ENCODE results near the gene AKR1A1. TPM values are rescaled to one million over a fixed set of nuclear protein-coding genes. Genes with fewer than 3 reads are reported as not detected.

AKR1A1 gene
- total and polyA plus RNA-seq, 2 of the 8 experiments (the other 6 are each of a cell fraction or from before 2014, with no cell fraction given): 344 to 435 TPM

DNA sequence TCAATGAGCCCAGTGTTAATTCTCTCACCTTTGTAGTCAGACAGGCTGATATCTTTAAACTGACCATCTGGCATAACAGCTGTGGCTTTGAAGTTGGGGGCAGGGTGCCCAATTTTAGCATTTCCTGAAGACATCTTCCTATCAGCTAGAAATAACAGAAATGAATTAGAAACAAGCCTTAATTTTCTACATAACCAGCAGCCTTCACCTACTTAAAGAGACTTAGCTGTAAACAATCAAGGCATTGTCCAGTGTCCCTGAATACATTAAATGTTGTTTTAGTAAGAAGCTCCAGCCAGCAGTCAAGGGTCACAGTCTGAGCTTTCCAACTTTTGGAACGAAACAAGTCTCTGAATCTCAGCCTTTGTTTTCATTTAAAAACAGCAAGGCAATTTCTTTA is 31.7 kb upstream of the AKR1A1 start:
- H3K79me1 ChIP-seq (ENCODE audit: low read depth, low read length): no peaks in the 10 kb centered on the region
- H3K4me1 ChIP-seq (replicated peaks in 1 of 4; ENCODE audit: control insufficient read depth in 3 of 4, insufficient read depth in 4 of 4, low read length in 3 of 4): peaks cover 2 to 9% (median 3%) of the 10 kb centered on the region in 4 experiments; a peak in 4 of 7 replicates
- H3K14ac ChIP-seq (ENCODE audit: insufficient read length): no peak overlapping the region
- no peaks in the 10 kb centered on the region for H3K9me3 ChIP-seq (ENCODE audit: insufficient read depth in 2 of 2, low read depth in 1 of 2, low read length in 1 of 2)
- no peak overlapping the region for H2BK12ac ChIP-seq (ENCODE audit: low read depth, low read length)
- no peak overlapping the region for H3K27ac ChIP-seq (ENCODE audit: low read depth, low read length)
- no peak overlapping the region for H3K9ac ChIP-seq (replicated peaks in 1 of 4; ENCODE audit: extremely low read depth in 1 of 4, low read depth in 3 of 4, low read length in 3 of 4)
- H4K5ac ChIP-seq (ENCODE audit: insufficient read length, low read depth, low read length): no peak overlapping the region
- ChIA-PET POLR2A (ENCODE audit: partially characterized antibody) (interaction anchor here (0.6 to 13.3 kb wide), 10 partner anchors 13 to 599 kb away, joined by 3 to 741 read pairs (median 6); partner anchors contain the start of genes AKR1A1, CCDC163, MMACHC and MUTYH), CTCF (ENCODE audit: partially characterized antibody) (interaction anchor here (0.7 to 5.4 kb wide), 7 partner anchors 8 to 51 kb away, joined by 3 to 53 read pairs (median 4); no protein-coding TSS in a partner anchor)
- peaks cover 24 to 58% (median 42%) of the 10 kb centered on the region in 4 experiments for H3K36me3 ChIP-seq (ENCODE audit: control insufficient read depth in 2 of 4, insufficient read depth in 4 of 4, low read length in 3 of 4)
- H4K8ac ChIP-seq (ENCODE audit: extremely low read depth, insufficient read depth, low read length): no peak overlapping the region
- peak overlapping the region in 2 of 4 experiments; percentile 15 to 100; a peak in 3 of 8 replicates for H3K4me3 ChIP-seq (ENCODE audit: extremely low read depth in 1 of 4, insufficient read depth in 2 of 4, low read depth in 3 of 4, low read length in 4 of 4)
- peak overlapping the region; percentile 44 to 90; a peak in 3 of 4 replicates for H3K4me2 ChIP-seq (ENCODE audit: insufficient read depth in 1 of 2, low read depth in 2 of 2, low read length in 2 of 2)
- FAIRE-seq (no peak), DNase-seq (ENCODE audit: low read depth in 1 of 2, low spot score in 2 of 2) (no peak)
- H3K79me2 ChIP-seq (ENCODE audit: control insufficient read depth in 1 of 2, insufficient read depth in 2 of 2, low read length in 2 of 2): peaks cover 30 to 61% of the 10 kb centered on the region in 2 experiments
- no peak overlapping the region for H2AFZ ChIP-seq (ENCODE audit: low read length)
- no peak overlapping the region for H2BK20ac ChIP-seq (ENCODE audit: low read length)
- no peak overlapping the region for H2BK15ac ChIP-seq (ENCODE audit: low read length)
- H4K91ac ChIP-seq (replicated peaks; ENCODE audit: insufficient read length, low read length): no peak overlapping the region
- H3K4ac ChIP-seq (replicated peaks; ENCODE audit: insufficient read length, low read depth, low read length): no peak overlapping the region
- no peak overlapping the region for H3K56ac ChIP-seq (replicated peaks; ENCODE audit: insufficient read length, low read depth, low read length)
- H2AK5ac ChIP-seq (ENCODE audit: low read depth, low read length): no peak overlapping the region
- TF ChIP-seq, protein P1, sequence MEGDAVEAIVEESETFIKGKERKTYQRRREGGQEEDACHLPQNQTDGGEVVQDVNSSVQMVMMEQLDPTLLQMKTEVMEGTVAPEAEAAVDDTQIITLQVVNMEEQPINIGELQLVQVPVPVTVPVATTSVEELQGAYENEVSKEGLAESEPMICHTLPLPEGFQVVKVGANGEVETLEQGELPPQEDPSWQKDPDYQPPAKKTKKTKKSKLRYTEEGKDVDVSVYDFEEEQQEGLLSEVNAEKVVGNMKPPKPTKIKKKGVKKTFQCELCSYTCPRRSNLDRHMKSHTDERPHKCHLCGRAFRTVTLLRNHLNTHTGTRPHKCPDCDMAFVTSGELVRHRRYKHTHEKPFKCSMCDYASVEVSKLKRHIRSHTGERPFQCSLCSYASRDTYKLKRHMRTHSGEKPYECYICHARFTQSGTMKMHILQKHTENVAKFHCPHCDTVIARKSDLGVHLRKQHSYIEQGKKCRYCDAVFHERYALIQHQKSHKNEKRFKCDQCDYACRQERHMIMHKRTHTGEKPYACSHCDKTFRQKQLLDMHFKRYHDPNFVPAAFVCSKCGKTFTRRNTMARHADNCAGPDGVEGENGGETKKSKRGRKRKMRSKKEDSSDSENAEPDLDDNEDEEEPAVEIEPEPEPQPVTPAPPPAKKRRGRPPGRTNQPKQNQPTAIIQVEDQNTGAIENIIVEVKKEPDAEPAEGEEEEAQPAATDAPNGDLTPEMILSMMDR (IDR thresholded peaks at IDR 0.05; ENCODE audit: control extremely low read depth in 1 of 3, insufficient read depth in 1 of 3, low read depth in 1 of 3, low read length in 3 of 3): no peak
- TF ChIP-seq, protein P2, sequence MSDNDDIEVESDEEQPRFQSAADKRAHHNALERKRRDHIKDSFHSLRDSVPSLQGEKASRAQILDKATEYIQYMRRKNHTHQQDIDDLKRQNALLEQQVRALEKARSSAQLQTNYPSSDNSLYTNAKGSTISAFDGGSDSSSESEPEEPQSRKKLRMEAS (IDR thresholded peaks at IDR 0.05): no peak
- no peak for TF ChIP-seq SP2 (IDR thresholded peaks at IDR 0.05; ENCODE audit: low read length)
- peak in 1 of 2 experiments; percentile 23; a peak in 1 of 3 replicates for TF ChIP-seq POLR2A (IDR thresholded peaks at IDR 0.05; ENCODE audit: control extremely low read depth in 1 of 2, low read depth in 2 of 2, low read length in 2 of 2)
- TF ChIP-seq, protein P3, sequence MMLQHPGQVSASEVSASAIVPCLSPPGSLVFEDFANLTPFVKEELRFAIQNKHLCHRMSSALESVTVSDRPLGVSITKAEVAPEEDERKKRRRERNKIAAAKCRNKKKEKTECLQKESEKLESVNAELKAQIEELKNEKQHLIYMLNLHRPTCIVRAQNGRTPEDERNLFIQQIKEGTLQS (IDR thresholded peaks at IDR 0.05; ENCODE audit: insufficient read depth, low read depth, low read length): no peak
- no peak overlapping the region for H3K23ac ChIP-seq (ENCODE audit: insufficient read length)
- H3K18ac ChIP-seq (ENCODE audit: extremely low read depth, low read length): no peak overlapping the region
- no peaks in the 10 kb centered on the region for H3K27me3 ChIP-seq (replicated peaks in 1 of 4; ENCODE audit: control insufficient read depth in 3 of 4, extremely low read depth in 1 of 4, insufficient read depth in 3 of 4, low read length in 3 of 4)
- H4K20me1 ChIP-seq (replicated peaks in 1 of 2; ENCODE audit: control insufficient read depth in 1 of 2, insufficient read depth in 2 of 2, low read length in 2 of 2): peaks cover 20 to 29% of the 10 kb centered on the region in 2 experiments
- WGBS, 2 experiments (ENCODE audit: extremely low coverage in 1 of 2, insufficient coverage in 1 of 2, insufficient read length in 1 of 2, insufficient replicate concordance in 2 of 2, low coverage in 1 of 2, low lambda C conversion rate in 2 of 2, missing lambda C conversion rate in 1 of 2): 85% methylated on average over 1 of the region's 1 CpG; no CpG with 5 or more reads in 1 of the 2 experiments
- H3K23me2 ChIP-seq (ENCODE audit: low read depth, low read length): peaks cover 8% of the 10 kb centered on the region
- no peak overlapping the region for H2BK5ac ChIP-seq (ENCODE audit: low read depth, low read length)
- no peak overlapping the region for H2BK120ac ChIP-seq (replicated peaks; ENCODE audit: low read depth, low read length)
